GM19025 (cell line): Measurements from ENCODE around the gene SYNE2.

Experiments used
- ATAC-seq: cut with Tn5 transposase; IDR thresholded peaks from one replicate; pipeline ENCODE4 v1.9.1; 2021; ENCODE audit warnings: mild to moderate bottlenecking, low read depth, moderate library complexity; ENCODE audit not compliant: unreplicated experiment

SYNE2 gene

DNA sequence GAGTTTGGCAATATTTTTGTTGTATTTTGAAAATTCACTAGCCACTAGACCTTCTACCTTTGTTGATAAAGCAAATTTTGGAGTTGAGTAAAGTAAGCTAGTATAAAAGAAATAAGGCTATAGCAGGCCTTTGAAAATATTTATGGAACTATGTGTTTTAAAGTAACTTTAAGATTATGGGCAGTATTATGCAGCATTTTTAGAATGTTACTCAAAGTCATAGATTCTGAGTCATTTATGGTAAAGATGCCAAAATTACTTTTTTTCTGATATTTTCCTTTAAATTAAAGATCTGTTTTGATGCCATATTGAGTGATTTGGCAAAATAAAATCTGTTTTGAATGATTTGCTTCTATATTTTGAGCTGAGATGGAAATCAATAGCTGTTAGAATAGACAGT lies 57.2 kb downstream of the SYNE2 start:
- ATAC-seq: no peak

DNA sequence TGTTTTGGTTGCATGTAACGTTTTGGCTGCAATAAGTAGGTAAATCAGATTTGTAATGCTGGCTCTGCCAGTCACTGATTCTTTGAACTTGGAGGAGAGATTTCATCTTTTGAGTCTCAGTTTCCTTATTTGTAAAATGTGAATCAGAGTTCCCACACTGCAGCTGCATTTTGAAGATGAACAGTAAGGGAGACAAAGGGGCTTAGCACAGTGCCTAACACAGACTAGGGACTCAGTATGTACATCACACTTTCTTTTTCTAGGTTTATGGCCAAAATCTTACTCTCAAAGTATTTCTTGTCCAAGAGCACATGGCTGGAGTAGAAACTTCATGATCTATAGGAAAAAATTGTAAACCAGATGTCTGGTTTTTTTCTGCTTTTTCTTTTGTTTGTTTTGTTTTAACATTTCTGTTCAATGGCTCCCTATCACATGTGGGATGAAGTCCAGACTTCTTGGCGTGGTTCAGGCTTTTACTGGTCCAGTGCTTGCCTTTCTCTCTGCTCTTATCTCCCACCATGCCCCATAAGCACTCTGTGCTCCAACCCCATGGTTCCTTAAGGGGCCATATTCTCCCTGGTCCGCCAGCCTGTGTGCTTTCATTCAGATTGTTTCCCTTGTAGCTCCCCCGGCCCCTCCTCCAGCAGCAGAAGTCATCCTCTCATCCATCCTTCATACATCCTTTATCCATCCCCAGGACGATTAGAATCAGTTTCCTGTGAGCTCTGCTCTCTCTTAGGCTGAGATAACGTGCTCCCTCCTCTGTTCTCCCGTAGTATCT lies 58.0 kb downstream of the SYNE2 start:
- no peak for ATAC-seq

DNA sequence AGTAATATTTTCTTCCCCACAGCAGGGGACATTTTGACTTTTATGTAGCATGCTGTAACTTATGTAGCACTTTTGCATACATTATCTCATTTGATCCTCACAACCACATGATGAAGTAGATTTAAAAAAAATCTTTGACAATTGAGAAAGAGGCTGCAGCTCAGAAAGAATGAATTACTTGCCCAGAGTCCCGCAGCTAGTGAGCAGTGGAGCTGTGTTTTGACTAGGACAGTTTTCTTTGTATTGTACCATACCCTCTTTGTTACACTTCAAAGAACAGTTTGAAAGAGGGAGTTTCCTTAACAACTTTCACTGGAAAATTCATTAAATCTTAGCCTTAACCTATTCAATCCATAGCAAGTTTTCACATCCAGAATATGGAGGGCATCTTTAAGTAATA lies 58.6 kb downstream of the SYNE2 start:
- no peak for ATAC-seq

DNA sequence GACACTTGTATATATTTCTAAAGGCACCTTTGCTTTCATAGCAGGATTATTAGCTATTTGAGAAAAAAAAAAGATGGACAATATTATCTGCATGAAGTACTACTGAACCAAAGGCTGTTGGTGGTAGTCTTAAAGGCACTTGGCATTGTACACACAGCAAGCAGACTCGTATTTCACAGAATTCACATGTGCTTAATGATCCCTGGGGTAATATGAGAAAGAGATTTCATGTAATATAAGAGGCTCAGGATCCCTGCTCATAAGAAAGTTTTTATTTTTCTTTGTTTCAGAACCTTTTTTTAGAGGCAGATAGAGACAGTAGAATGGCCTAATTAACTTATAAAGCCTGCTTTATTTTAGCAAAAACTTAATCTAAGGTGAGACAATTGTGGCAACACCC lies 59.5 kb downstream of the SYNE2 start:
- ATAC-seq: no peak

DNA sequence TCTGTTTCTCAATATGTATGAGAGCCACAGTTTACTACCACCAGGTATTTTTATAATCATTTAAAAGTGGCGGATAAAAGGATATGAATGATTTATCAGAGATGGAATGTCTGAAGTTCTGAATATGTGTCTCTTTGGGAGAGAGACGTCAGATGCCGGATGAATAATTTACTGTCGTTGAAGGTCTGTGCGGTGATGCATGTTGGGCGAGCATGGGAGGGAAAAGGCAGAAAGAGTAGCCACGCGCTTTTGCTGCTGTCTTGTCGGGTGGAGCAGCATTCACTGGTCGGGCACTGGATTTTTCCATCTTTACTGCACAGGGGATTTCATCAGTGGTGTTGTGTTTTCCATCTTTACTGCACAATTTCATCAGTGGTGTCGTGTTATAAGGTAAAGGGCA lies 65.6 kb downstream of the SYNE2 start:
- ATAC-seq: no peak

DNA sequence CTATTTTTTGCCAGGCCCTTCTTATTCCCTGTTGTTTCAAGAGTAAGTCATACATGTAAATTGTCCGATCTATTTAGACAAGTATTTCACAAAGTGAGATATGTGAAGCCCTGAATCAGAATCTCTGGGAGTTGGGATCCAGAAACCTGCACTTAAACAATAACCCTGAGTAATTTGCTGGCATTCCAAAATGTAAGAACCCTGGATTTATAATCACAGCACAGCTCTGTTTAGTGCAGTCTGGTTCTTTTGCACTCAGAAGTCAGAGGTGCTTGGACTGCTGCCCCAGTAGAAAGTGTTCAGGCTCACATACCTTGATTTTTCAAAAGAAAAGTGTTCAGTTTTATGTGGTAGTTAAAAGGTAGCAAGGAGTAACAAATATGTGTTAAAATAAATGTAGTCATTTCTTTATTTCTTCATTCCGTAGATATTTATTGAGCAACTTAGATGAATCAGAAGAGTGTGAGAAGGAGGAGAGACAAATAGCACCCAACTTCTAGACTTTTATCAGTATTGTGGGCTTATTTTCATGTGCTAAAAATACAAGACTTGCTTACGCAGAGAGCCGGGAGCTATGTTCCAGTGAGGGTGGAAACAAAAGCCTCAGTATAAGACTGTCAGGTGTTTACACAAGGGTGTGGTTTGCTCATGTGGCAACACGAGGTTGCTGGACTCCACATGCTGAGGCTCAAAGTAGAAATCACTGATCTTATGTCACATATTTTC lies 70.1 kb downstream of the SYNE2 start:
- ATAC-seq: no peak

DNA sequence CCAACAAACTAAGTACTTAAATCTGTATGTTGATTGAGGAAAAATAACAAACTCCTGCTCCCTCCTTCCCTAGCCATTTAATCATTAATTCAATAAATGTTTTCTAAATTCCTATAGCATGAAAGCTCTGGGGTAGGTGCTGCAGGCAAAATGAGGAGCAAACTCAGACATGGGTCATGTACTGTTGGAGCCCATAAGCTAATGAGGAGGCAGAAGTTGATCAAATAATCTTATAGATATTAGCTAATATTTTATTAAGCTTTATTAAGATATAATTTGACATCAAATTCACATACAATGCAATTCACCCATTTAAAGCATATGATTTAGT lies 70.6 kb downstream of the SYNE2 start:
- ATAC-seq: no peak

DNA sequence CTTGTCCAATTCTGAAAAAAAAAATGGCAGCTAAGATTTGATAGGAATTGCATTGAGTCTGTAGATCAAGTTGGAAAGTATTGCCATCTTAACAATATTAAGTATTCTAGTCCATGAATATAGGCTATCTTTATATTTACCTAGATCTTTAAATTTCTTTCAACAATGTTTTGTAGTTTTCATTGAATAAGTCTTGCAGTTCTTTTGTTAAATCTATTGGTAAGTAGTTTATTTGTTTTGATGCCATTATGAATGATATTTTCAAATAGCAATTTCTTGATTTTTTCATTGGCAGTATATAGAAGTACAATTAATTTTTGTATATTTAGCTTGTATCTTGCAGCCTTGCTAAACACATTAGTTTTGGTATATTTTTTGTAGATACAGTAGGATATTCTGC lies 71.6 kb downstream of the SYNE2 start:
- no peak for ATAC-seq

DNA sequence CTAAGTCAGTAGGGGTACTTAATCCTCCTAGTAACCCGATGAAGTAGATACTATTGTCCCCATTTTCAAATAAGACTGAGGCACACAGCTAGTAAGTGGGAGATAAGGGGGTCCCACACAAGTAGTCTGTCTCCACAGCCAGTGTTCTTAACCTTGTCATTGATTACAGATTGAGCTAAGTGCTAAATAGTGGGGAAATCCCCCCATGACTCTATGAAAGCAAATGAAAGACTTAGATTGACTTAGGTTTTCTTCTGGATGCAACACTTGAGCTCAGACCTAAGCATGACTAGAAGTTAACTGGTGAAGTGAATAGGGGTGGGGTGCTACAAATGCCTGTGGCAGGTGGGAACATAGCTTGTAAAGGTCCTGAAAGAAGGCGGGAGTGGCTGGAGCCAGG lies 73.8 kb downstream of the SYNE2 start:
- ATAC-seq: no peak

DNA sequence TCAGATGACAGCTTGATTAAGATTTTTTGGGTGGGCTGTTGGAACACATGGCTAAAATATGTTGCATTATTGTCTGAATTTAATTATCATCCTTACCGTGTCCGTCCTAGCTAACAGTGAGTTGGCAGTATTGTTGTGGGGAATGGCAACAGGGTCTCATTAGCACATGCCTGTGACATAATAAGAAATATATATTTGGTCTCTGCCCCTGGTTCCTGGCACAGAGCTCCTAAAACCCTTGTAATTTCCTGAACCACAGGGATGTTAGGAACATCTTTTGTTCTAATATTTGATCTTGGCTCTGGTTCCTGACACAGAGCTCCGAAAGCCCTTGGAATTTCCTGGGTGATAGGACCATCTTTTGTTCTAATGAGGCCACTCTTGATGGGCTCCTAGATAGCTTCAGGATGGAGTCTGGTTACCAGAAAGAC lies 76.0 kb downstream of the SYNE2 start:
- ATAC-seq: no peak

DNA sequence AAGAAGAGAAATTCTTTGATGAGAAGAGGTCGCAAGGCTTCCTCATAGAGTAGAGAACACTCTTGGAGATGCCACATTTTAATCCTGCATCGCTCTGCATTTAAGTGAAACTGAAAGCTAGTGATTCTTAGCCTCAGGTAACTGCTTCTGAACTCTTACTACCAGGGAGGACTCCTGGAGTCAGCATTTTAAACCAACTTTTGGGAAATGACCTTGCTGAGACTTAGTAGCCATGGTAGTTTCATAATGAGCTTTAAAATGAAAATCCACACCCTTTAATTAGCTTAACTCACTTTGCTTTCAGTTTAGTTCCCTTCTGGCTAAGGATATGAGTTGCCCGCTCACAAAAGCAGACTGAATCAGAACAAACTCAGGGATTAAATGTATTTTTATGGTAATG lies 80.3 kb downstream of the SYNE2 start:
- ATAC-seq: peak; percentile 57

DNA sequence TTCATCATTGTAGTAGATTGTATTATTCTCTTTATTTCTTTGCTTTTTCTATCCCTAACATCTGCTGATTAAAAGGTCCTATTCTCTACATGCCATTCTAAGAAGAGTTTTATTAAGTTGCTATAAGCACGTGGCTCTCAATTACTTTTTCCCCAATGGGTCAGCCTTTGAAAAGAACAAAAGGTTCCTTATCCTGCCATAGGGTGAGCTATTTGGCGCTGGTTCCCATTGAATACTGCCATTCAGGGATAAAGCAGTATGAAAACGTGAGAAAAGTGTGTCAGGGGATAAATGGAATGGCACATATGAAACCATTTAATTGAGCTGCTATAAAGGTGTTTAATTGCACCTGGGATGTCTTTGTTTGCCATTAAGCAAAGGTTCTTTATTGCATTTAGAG lies 80.9 kb downstream of the SYNE2 start:
- ATAC-seq: no peak

DNA sequence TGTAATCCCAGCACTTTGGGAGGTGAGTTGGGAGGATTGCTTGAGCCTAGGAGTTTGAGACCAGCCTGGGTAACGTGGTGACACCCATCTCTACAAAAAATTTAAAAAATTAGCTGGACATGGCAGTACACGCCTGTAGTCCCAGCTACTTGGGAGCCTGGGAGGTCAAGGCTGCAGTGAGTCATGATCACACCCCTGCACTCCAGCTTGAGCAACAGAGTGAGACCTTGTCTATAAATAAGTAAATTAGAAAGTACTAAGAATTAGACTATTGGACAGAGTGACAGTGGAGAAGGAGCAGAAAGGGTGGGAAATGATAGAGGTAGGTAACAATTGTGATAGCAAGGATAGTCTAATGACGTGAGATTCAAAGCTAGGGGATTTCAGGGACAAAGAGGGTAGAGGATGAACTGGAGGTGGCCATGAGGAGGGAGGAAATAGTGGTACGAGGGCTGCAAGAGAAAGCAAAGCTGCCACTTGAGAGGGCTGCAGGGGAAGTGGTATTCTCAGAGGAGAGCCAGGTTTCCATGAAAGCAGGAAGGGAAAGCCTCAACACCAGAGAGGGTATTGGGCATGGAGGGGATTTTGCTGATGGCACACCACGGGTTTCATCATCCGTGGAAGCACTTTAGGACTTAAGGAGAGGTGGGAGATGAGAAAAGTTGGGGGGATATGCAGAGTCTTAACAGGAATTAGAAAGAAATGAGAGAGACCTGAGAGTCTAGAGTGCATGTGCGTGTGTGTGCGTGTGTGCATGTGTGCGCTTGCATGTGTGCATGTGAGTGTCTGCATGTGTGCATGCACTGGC lies 85.6 kb downstream of the SYNE2 start:
- peak; percentile 66 for ATAC-seq

DNA sequence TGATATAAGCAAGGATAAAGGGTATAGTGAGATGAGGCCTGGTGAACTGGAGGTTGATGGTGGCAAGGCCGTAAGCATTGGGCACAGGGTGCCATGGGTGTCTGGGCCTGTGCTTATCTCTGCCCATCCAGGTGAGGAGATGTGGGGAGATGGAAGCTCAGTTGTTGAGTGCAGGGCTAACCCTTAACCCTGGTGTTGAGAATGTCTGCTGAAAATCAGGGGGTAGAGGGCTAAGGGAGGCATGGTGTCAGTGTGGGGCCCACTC lies 86.1 kb downstream of the SYNE2 start:
- ATAC-seq: no peak

DNA sequence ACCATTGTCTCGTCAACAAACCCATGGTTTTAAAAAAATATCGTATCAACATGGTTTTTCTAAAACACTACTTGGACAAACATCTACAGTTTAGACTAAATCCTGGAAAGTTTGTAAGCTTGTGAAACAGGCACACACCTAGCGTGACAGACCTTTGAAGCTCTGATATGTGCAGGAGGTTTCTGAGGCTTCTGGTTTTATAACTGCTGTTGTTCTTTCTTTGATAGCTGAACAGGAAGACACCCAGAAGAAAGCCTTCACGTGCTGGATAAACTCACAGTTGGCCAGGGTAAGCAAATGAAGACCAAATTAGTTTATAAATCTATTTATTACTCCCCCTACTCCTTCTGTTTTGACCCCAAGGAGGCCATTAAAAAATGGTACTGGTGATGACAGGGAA lies 87.6 kb downstream of the SYNE2 start:
- no peak for ATAC-seq

DNA sequence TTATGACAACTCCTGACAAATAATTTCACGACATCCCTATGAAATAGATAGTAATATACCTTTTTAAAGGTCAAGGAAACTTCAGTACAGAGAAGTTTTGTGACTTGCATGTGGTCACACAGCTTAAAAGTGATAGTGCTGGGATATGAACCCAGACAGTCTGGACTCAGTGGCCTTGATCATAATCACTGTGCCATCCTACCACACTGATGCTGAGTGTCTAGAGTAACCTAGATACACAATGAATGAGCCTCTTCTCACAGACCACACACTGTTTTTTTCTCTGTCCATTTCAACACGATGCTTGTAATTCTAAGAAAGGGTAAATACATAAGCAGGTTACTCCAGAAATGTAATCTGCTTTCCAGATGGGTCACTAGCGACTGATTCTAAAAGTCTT lies 88.2 kb downstream of the SYNE2 start:
- no peak for ATAC-seq

DNA sequence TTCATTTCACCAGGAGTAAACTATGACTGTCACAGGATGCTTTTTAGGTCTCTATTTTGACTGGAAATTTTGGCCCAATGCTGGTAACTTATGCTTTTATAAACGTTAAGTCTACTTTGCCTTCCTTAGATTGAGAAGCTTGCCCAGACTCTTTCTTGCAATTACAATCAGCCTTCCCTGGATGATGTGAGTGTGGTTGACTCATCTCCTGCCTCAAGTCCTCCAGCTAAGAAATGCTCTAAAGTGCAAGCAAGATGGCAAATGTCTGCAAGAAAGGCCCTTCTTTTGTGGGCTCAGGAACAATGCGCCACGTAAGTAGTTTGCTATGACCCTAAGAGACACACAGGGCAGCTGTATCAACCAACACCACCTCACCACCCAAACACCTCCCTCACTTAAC lies 96.9 kb downstream of the SYNE2 start:
- ATAC-seq: no peak

DNA sequence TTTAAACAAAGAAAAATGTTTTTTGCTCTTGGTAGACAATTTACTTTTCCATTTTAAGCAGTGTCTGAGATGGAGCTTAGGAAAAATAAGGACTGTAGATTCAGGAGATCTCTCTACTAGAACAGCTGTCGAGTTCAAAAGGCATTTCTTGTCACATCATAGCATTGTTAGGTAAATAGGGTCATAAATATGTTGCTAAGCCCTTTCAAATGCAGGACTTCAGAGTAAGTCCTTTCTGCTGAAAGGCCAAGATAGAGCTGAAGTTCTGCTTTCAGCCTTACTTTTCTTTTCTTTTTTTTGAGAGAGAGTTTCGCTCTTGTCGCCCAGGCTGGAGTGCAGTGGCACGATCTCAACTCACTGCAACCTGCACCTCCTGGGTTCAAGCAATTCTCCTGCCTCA lies 98.2 kb downstream of the SYNE2 start:
- no peak for ATAC-seq

DNA sequence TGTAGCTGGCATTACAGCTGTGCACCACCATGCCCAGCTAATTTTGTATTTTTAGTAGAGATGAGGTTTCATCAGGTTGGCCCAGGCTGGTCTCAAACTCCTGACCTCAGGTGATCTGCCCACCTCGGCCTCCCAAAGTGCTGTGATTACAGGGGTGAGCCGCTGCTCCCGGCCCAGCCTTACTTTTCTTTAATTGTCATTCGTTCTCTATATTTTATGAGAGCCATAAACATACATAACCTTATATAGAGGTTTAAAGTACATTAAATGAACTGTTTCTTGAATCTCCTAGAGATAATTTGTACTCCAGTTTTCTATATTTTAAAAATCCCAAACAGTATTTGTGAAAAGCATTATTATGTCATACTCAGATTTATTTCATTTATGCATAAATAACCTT lies 98.6 kb downstream of the SYNE2 start:
- no peak for ATAC-seq

DNA sequence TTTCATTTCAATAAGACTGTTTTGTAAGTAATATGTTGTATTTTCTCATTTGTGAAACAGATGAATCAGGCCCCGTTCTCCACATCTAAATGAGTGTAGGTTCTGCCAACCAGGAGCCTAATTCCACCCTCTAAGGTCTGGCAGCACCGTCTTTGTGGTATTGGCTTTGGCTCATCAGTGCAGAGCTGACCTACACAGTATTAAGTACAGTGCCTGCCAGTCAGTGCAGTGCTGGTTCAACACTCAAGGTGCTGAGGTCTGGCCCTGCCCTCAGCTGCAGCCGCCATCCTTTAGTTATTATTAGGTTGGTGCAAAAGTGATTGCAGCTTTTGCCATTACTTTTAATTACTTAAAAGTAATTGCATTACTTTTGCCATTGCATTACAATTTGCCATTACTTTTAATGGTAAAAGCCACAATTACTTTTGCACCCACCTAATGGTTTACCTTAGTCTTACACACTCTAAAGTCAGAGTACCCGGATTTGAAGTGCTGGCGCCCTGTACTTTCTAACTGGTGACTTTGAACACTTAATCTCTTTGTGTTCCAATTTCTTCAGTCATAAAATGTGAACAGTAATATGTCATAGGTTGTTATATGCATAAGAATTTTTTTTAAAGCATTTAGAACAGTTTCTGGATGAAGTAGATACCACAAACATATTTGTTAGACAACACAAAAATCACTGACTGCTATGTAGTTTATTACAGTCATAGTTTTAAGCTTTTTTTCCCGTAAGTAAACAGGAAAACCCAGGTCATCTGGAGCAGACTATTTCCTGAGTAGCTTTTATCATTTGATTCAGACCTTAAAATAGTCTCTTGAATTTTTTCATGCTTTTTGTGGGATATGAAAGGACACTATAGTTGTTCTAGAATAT lies 99.5 kb downstream of the SYNE2 start:
- ATAC-seq: no peak

DNA sequence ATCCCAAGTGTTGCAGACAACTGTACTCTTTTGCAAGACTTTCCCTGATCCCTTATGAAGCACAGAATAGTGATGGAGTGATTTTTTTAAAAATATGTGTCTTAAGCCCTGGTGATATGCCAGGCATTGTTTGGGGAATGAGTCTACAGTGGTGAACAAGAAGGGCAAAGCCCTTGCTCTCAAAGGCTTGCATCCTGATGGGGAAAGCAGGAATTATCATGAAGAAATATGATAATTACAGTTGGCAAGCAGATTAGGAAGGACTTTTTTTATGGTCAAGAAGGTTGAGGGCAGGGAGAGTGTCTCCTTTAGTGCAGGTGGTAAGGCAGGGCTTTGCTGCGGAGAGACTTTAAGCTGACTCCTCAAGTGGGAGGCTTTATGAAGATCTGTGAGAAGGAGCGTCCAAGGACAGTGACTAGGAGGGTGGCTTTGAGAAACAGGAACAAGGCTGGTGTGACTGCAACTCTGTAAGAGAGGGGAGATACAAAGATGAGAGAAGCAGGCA lies 100.2 kb downstream of the SYNE2 start:
- no peak for ATAC-seq
